ENCODE measurements around the gene KRT6B.
"Not testable (repeated sequence)": the region's sequence is repeated elsewhere in the genome, so short reads cannot be mapped to it uniquely, and the experiment has no call there.

The KRT6B gene

GRCh38 chr12:52452101-52452500, at the start of gene KRT6B:
Gene KRT6B, minus strand, starts transcription at chr12:52452146. Its CDS starts 68 bp downstream, at chr12:52452078.
- no peak for DNase-seq (ENCODE audit: low read depth, low spot score)

GRCh38 chr12:52501490-52501889, 49.5 kb upstream of the KRT6B start:
- DNase-seq (ENCODE audit: low read depth, low spot score) = no peak

DNA sequence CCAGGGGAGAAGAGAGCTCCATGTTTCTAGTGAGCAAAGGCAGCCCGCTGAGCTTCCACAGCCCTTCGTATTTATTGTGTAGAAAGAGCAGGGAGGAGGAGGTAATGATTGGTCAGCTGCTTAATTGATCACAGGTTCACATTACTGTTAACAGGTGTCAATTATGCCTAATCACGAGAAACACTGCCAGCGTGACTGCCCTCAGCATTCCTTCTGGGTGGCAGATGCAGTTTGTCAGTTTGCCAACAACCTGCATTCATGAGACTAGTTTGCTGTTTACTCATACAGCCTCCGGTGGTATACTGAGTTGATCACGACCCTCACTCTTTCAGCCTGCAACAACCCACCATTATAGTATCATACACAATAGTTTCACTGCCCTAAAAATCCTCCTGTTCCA, 48.6 kb upstream of the KRT6B start:
- not testable (repeated sequence) for DNase-seq (ENCODE audit: low read depth, low spot score)

DNA sequence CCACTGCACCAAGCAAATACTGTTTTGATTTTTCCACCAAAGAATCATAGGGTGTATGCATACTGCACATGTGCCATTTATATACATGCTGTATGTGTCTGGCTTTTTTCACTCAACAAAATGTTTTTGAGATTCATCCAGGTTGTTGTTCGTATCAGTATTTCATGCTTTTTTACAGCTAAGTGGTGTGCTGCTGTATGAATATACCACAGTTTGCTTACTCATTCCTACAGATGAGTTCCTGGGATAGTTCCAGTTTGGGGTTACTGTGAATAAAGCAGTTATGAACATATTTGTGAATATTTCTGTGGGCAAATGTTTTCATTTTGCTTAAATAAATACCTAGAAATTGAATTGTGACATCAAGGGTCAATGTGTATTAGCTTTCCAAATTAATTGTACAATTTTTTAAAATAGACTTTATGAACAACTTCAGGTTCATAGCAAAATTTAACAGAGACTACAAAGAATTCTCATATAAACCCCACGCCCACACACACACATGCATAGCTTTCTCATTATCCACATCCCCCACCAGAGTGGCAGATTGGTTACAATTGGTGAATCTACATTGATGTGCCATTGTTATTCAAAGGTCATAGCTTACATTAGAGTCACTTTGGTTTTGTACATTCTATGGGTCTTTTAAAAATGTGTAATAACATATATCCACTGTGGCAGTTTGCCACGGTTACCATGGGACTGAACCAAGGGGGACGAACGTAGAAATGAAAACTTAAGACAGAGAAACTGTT, 48.0 kb upstream of the KRT6B start:
- no peak for DNase-seq (ENCODE audit: low read depth, low spot score)

GRCh38 chr12:52498946-52499345, 47.0 kb upstream of the KRT6B start:
- no peak for DNase-seq (ENCODE audit: low read depth, low spot score)

- DNase-seq (ENCODE audit: low read depth, low spot score) = no peak
Measured at GRCh38 chr12:52497975-52498374, 46.0 kb upstream of the KRT6B start.

DNA sequence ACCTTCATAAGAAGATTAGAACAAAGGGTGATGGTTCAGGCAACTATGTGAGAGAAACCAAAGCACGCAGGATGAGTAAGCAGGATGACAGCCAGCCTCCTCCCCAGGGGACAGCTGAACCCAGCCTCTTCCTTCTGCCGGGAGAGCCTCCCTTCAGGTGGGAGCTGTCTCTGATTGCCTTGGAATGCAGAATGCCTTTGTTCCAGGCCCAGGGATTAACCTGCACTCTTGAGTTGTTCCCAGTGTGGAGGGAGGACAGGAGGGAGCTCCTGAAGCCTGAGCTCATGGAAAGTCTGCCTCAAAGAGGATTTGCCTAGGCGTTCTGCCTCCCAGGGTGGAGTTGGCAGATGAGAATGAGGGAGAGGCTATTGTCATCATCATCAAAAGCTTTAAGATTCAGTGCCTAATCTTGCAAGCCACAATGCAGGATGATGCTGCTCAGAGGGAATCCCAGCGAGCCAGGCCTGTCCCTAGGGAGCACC, 44.7 kb upstream of the KRT6B start:
- peak; percentile 80 for DNase-seq (ENCODE audit: low read depth, low spot score)

DNA sequence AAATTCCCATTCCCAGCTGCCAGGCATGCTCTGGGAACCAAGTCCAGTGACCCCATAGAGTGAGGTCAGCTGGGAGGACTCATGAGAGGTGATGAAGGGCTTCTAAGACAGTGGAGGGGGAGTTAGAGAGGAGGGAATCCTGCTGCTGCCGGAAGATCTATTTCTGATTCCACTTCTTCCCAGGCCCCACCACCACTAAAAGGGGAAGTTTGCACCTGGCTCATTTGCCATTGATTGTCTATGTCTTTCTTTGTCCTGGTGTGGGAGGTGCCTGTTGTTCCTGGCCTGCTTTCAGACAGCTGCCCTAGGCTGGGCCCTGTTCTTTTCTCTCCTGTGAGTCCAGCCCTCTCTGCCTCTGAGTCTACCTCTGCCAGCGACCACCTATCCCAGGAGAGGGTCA, 44.1 kb upstream of the KRT6B start:
- no peak for DNase-seq (ENCODE audit: low read depth, low spot score)

DNA sequence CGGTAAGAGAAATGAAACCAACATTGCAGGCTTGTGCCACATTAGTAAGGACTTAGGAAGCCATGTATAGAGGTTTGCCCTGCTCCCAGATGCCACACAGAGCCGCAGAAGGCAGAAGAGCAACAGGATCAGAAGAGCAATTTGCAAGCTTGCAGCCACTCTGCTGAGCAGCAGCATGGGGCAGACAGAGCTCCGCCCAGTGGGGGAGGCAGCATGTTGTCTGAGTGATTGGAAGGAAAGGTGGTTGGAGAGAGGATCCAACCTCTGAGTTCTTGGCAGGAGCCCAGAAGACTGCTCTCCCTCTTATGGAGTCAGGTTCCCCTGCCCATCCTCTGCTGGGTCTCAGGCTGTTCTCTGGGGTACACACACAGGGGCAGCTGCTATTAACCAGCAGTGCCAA, 43.4 kb upstream of the KRT6B start:
- peak; percentile 58 for DNase-seq (ENCODE audit: low read depth, low spot score)

DNA sequence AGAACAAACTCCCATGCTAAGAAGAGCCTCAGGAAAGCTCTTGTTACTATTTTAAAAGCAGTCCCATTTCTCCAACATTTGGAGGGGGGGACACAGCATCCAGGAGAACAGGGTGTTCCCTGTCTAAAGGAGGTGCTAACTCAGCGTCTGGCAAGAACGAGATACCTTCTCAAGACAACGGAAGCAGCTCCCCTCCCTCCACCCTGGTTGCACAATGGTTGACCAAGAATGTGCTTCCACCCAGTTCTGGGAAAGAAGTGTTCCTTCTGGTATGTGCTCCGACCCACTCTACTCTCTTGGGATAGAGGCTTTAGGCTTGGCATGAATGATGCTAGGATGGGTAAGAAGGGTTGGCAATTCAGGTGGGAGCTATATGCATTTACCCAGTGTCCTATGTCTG, 42.6 kb upstream of the KRT6B start:
- DNase-seq (ENCODE audit: low read depth, low spot score) = no peak

- DNase-seq (ENCODE audit: low read depth, low spot score) = no peak
Measured at GRCh38 chr12:52494100-52494499, 42.2 kb upstream of the KRT6B start.

DNA sequence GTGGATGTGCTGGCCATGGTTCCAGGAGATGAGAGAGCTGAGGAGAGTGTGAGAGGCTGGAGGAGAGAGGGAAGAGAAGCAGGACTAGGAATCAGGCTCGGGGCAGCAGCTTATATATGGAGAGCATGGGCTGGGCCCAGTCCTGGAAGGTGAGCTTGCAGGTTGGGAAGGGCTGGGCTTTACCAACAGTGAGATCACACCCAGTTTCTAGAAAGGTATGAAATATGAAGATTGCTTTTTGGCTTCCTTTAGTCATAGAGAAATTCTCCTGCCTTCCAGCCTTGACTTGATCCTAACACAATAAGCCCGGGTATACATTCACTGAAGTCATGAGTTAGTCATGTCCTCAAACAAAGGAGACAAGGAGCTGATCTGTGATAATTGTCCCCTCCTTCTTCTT, 41.2 kb upstream of the KRT6B start, which contains the start of gene KRT6A:
TSS of gene KRT6A (minus strand) at position 86 of the 400 bp plus-strand sequence. CDS start at position 17, 69 bp downstream.
- DNase-seq (ENCODE audit: low read depth, low spot score) = no peak

DNA sequence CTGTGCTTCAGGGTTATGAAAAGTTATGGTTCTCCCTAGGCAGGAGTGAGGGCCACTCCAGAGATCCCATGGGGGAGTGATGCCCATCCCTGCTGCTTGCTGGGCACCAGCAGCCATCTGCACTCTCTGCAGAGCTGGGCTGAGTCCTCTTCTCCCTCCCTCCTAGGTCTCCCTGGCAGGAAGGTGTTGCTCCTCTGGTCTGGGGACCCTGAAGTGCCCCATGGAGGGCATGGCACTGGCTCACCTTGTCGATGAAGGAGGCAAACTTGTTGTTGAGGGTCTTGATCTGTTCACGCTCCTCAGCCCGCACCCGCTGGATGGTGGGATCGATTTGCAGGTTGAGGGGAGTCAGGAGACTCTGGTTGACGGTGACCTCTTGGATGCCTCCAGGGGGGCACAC, 40.5 kb upstream of the KRT6B start:
- DNase-seq (ENCODE audit: low read depth, low spot score) = not testable (repeated sequence)

GRCh38 chr12:52491495-52491894, 39.5 kb upstream of the KRT6B start:
- not testable (repeated sequence) for DNase-seq (ENCODE audit: low read depth, low spot score)

GRCh38 chr12:52488736-52489135, 36.8 kb upstream of the KRT6B start:
- no peak for DNase-seq (ENCODE audit: low read depth, low spot score)

- DNase-seq (ENCODE audit: low read depth, low spot score) = not testable (repeated sequence)
Measured at GRCh38 chr12:52487744-52488443, 35.9 kb upstream of the KRT6B start.

- DNase-seq (ENCODE audit: low read depth, low spot score) = no peak
Measured at GRCh38 chr12:52487211-52487610, 35.3 kb upstream of the KRT6B start.

- DNase-seq (ENCODE audit: low read depth, low spot score) = no peak
Measured at GRCh38 chr12:52486166-52487105, 34.5 kb upstream of the KRT6B start.

GRCh38 chr12:52480073-52480472, 28.1 kb upstream of the KRT6B start:
- DNase-seq (ENCODE audit: low read depth, low spot score) = peak; percentile 18

DNA sequence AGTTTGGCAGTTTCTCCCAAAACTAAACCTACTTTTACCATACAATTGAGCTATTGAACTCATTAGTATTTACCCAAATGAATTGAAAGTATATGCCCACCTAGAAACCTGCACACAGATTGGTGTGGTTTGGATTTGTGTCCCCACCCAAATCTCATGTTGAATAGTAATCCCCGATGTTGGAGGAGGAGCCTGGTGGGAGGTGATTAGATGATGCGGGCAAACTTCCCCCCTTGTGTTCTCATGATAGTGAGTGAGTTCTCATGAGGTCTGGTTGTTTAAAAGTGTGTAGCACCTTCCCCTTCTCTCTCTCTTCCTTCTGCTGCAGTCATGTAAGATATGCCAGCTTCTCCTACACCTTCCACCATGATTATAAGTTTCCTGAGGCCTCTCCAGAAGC, 25.7 kb upstream of the KRT6B start:
- no peak for DNase-seq (ENCODE audit: low read depth, low spot score)

- no peak for DNase-seq (ENCODE audit: low read depth, low spot score)
Measured at GRCh38 chr12:52474212-52474611, 22.3 kb upstream of the KRT6B start.

DNA sequence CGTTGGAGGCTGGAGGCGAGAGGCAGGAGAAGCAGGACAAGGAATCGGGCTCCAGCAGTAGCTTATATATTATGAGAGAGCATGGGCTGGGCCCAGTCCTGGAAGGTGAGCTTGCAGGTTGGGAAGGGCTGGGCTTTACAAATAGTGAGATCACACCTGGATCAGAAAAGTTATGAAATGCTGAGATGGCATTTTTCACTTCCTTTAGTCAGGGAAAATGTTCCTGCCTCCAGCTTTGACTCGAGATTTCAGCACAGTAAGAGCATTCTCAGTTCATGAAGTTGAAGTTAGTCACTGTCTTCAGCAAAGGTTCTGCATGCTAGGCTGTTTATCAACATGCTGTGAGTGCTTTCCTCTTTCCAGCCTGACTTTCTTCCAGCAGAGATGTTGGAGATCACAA, 21.8 kb upstream of the KRT6B start, which contains the start of gene KRT6C:
TSS of gene KRT6C (minus strand) at position 38 of the 400 bp plus-strand sequence. CDS start 68 bp downstream, outside the sequence.
- DNase-seq (ENCODE audit: low read depth, low spot score) = no peak

Data from ELF-1 (cell line).